IMR-90 (cell line): Measurements from ENCODE around the gene PFN2.

Experiments
- POLR2A ChIP-seq: IDR thresholded peaks from 2 replicates; pipeline ENCODE4 v1.6.1; 2012; ENCODE audit warnings: mild to moderate bottlenecking, low read depth, low read length
- RFX5 ChIP-seq: IDR thresholded peaks from 2 replicates; pipeline ENCODE4 v1.8.0; 2012; ENCODE audit warnings: low read depth, mild to moderate bottlenecking, low read length, moderate library complexity
- TF ChIP-seq, protein P1 (sequence below): conservative IDR thresholded peaks from 2 replicates; pipeline ENCODE4 v1.5.1; 2012; ENCODE audit warnings: mild to moderate bottlenecking, low read depth, low read length, improper control_type of control experiment
- TF ChIP-seq, protein P2 (sequence below): fragments of 150-350 bp; IDR thresholded peaks from 2 replicates; pipeline ENCODE4 v1.6.1; 2017; ENCODE audit warnings: mild to moderate bottlenecking, antibody characterized with exemption, low read length, low read depth

DNA sequence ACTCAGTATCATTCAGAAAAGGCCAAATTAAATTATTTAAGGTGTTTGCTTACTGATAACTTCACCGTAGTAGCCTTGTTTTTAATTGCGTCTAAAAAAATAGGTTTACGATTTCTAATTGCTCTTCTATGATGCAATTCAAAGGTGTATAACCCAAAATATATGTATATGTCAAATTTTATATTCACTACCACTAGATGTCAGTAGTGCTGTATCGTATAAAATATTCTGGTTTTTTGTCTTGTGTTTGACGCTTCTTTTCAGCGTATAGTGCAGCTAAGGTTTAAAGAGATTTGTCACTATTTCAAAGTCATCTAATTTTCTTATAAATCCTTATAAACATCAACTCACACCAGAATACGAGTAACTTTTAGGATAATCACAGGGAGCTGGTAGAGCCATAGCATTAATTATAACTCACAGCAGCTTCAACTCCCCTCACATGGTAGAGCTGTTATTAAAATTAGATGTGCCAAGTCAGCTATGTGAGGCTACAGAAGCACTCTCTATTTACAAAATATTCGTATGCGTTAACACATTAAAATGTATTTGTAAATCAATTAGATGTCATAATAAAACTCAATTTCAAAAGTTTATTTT is 3.5 kb downstream of the PFN2 start:
- TF ChIP-seq, protein P1, sequence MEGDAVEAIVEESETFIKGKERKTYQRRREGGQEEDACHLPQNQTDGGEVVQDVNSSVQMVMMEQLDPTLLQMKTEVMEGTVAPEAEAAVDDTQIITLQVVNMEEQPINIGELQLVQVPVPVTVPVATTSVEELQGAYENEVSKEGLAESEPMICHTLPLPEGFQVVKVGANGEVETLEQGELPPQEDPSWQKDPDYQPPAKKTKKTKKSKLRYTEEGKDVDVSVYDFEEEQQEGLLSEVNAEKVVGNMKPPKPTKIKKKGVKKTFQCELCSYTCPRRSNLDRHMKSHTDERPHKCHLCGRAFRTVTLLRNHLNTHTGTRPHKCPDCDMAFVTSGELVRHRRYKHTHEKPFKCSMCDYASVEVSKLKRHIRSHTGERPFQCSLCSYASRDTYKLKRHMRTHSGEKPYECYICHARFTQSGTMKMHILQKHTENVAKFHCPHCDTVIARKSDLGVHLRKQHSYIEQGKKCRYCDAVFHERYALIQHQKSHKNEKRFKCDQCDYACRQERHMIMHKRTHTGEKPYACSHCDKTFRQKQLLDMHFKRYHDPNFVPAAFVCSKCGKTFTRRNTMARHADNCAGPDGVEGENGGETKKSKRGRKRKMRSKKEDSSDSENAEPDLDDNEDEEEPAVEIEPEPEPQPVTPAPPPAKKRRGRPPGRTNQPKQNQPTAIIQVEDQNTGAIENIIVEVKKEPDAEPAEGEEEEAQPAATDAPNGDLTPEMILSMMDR: peak; percentile 74
- TF ChIP-seq POLR2A (no peak), RFX5 (no peak)
- TF ChIP-seq, protein P2, sequence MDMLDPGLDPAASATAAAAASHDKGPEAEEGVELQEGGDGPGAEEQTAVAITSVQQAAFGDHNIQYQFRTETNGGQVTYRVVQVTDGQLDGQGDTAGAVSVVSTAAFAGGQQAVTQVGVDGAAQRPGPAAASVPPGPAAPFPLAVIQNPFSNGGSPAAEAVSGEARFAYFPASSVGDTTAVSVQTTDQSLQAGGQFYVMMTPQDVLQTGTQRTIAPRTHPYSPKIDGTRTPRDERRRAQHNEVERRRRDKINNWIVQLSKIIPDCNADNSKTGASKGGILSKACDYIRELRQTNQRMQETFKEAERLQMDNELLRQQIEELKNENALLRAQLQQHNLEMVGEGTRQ: no peak
